ENCODE measurements around the gene PCDH9.
"Not testable (repeated sequence)": the region's sequence is repeated elsewhere in the genome, so short reads cannot be mapped to it uniquely, and the experiment has no call there.

Gene PCDH9

DNA sequence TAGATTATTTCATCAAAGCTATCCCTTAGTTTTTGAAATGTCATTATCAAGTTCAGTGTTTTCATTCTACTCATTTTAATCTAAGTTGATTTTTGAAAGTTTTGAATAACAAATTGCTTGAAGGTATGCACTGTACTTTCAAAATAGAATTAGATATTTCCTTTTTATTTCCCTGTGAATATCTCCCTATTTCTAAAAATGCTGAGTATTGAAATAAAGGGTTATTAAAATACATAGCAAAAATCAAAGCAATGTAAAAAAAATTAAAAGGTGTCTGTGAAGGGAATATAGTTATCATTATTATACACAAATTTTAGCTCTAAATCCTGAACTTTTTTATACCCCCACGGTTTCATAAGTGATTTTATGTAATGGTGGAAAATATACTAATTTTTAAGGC, 967.8 kb downstream of the PCDH9 start:
- no peak for DNase-seq (ENCODE audit: low read depth)

DNA sequence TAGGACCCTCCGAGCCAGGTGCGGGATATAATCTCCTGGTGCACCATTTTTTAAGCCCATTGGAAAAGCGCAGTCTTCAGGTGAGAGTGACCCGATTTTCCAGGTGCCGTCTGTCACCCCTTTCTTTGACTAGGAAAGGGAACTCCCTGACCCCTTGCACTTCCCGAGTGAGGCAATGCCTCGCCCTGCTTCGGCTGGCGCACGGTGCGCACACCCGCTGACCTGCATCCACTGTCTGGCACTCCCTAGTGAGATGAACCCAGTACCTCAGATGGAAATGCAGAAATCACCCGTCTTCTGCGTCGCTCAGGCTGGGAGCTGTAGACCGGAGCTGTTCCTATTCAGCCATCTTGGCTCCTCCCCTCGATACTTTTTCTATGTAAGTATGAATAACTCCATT, 970.7 kb downstream of the PCDH9 start:
- not testable (repeated sequence) for DNase-seq (ENCODE audit: low read depth)
